ENCODE measurements around the gene LGALS9B. TPM values are rescaled to one million over a fixed set of nuclear protein-coding genes. Genes with fewer than 3 reads are reported as not detected.
"Not testable (repeated sequence)": the region's sequence is repeated elsewhere in the genome, so short reads cannot be mapped to it uniquely, and the experiment has no call there.

Gene LGALS9B
- total and polyA plus RNA-seq, 2 of the 8 experiments (the other 6 are each of a cell fraction or from before 2014, with no cell fraction given), result not detected

GRCh38 chr17:20418838-20419237 lies 48.5 kb downstream of the LGALS9B start:
- H3K27me3 ChIP-seq (replicated peaks in 1 of 4; ENCODE audit: control insufficient read depth in 3 of 4, extremely low read depth in 1 of 4, insufficient read depth in 3 of 4, low read length in 3 of 4); H2BK20ac ChIP-seq (ENCODE audit: low read length); H3K9me3 ChIP-seq (ENCODE audit: insufficient read depth in 2 of 2, low read depth in 1 of 2, low read length in 1 of 2); H2BK15ac ChIP-seq (ENCODE audit: low read length); H3K14ac ChIP-seq (ENCODE audit: insufficient read length); H3K27ac ChIP-seq (ENCODE audit: low read depth, low read length); H3K18ac ChIP-seq (ENCODE audit: extremely low read depth, low read length); H3K4me2 ChIP-seq (ENCODE audit: insufficient read depth in 1 of 2, low read depth in 2 of 2, low read length in 2 of 2); H3K4ac ChIP-seq (replicated peaks; ENCODE audit: insufficient read length, low read depth, low read length); POLR2A ChIA-PET (ENCODE audit: partially characterized antibody); H3K4me1 ChIP-seq (replicated peaks in 1 of 4; ENCODE audit: control insufficient read depth in 3 of 4, insufficient read depth in 4 of 4, low read length in 3 of 4); H3K36me3 ChIP-seq (ENCODE audit: control insufficient read depth in 2 of 4, insufficient read depth in 4 of 4, low read length in 3 of 4); H2AFZ ChIP-seq (ENCODE audit: low read length); H2BK5ac ChIP-seq (ENCODE audit: low read depth, low read length); H4K20me1 ChIP-seq (replicated peaks in 1 of 2; ENCODE audit: control insufficient read depth in 1 of 2, insufficient read depth in 2 of 2, low read length in 2 of 2); H4K91ac ChIP-seq (replicated peaks; ENCODE audit: insufficient read length, low read length); H3K23ac ChIP-seq (ENCODE audit: insufficient read length); H4K8ac ChIP-seq (ENCODE audit: extremely low read depth, insufficient read depth, low read length); H3K56ac ChIP-seq (replicated peaks; ENCODE audit: insufficient read length, low read depth, low read length); H3K23me2 ChIP-seq (ENCODE audit: low read depth, low read length); H3K4me3 ChIP-seq (ENCODE audit: extremely low read depth in 1 of 4, insufficient read depth in 2 of 4, low read depth in 3 of 4, low read length in 4 of 4); H3K9ac ChIP-seq (replicated peaks in 1 of 4; ENCODE audit: extremely low read depth in 1 of 4, low read depth in 3 of 4, low read length in 3 of 4); H2AK5ac ChIP-seq (ENCODE audit: low read depth, low read length); H2BK12ac ChIP-seq (ENCODE audit: low read depth, low read length); H2BK120ac ChIP-seq (replicated peaks; ENCODE audit: low read depth, low read length); DNase-seq (ENCODE audit: low read depth in 1 of 2, low spot score in 2 of 2); FAIRE-seq; H3K79me1 ChIP-seq (ENCODE audit: low read depth, low read length); H3K79me2 ChIP-seq (ENCODE audit: control insufficient read depth in 1 of 2, insufficient read depth in 2 of 2, low read length in 2 of 2); H4K5ac ChIP-seq (ENCODE audit: insufficient read length, low read depth, low read length): not testable (repeated sequence)
- WGBS, 2 experiments (ENCODE audit: extremely low coverage in 1 of 2, insufficient coverage in 1 of 2, insufficient read length in 1 of 2, insufficient replicate concordance in 2 of 2, low coverage in 1 of 2, low lambda C conversion rate in 2 of 2, missing lambda C conversion rate in 1 of 2), result 69% methylated on average over 2 of the region's 8 CpGs; no CpG with 5 or more reads in 1 of the 2 experiments
- CTCF ChIA-PET (ENCODE audit: partially characterized antibody), result interaction anchor here (0.7 kb wide), 1 partner anchor 417 kb away, joined by 5 read pairs; no protein-coding TSS in a partner anchor

- H2BK120ac ChIP-seq (replicated peaks; ENCODE audit: low read depth, low read length); H3K23me2 ChIP-seq (ENCODE audit: low read depth, low read length); H2BK20ac ChIP-seq (ENCODE audit: low read length); H4K20me1 ChIP-seq (replicated peaks in 1 of 2; ENCODE audit: control insufficient read depth in 1 of 2, insufficient read depth in 2 of 2, low read length in 2 of 2); H2BK5ac ChIP-seq (ENCODE audit: low read depth, low read length); H3K9me3 ChIP-seq (ENCODE audit: insufficient read depth in 2 of 2, low read depth in 1 of 2, low read length in 1 of 2); H3K4me2 ChIP-seq (ENCODE audit: insufficient read depth in 1 of 2, low read depth in 2 of 2, low read length in 2 of 2); FAIRE-seq; H2AFZ ChIP-seq (ENCODE audit: low read length); CTCF ChIA-PET (ENCODE audit: partially characterized antibody); H3K18ac ChIP-seq (ENCODE audit: extremely low read depth, low read length); H3K79me2 ChIP-seq (ENCODE audit: control insufficient read depth in 1 of 2, insufficient read depth in 2 of 2, low read length in 2 of 2); POLR2A ChIA-PET (ENCODE audit: partially characterized antibody); H3K56ac ChIP-seq (replicated peaks; ENCODE audit: insufficient read length, low read depth, low read length); H4K8ac ChIP-seq (ENCODE audit: extremely low read depth, insufficient read depth, low read length); DNase-seq (ENCODE audit: low read depth in 1 of 2, low spot score in 2 of 2); H3K9ac ChIP-seq (replicated peaks in 1 of 4; ENCODE audit: extremely low read depth in 1 of 4, low read depth in 3 of 4, low read length in 3 of 4); H4K5ac ChIP-seq (ENCODE audit: insufficient read length, low read depth, low read length); H3K4ac ChIP-seq (replicated peaks; ENCODE audit: insufficient read length, low read depth, low read length); H3K27ac ChIP-seq (ENCODE audit: low read depth, low read length); H2BK15ac ChIP-seq (ENCODE audit: low read length); H4K91ac ChIP-seq (replicated peaks; ENCODE audit: insufficient read length, low read length); H3K4me1 ChIP-seq (replicated peaks in 1 of 4; ENCODE audit: control insufficient read depth in 3 of 4, insufficient read depth in 4 of 4, low read length in 3 of 4); H3K79me1 ChIP-seq (ENCODE audit: low read depth, low read length); H3K23ac ChIP-seq (ENCODE audit: insufficient read length); H3K14ac ChIP-seq (ENCODE audit: insufficient read length); H2AK5ac ChIP-seq (ENCODE audit: low read depth, low read length); H3K4me3 ChIP-seq (ENCODE audit: extremely low read depth in 1 of 4, insufficient read depth in 2 of 4, low read depth in 3 of 4, low read length in 4 of 4); H3K27me3 ChIP-seq (replicated peaks in 1 of 4; ENCODE audit: control insufficient read depth in 3 of 4, extremely low read depth in 1 of 4, insufficient read depth in 3 of 4, low read length in 3 of 4); H3K36me3 ChIP-seq (ENCODE audit: control insufficient read depth in 2 of 4, insufficient read depth in 4 of 4, low read length in 3 of 4); H2BK12ac ChIP-seq (ENCODE audit: low read depth, low read length): not testable (repeated sequence)
- 100% methylated on average over 1 of the region's 7 CpGs; no CpG with 5 or more reads in 1 of the 2 experiments for WGBS, 2 experiments (ENCODE audit: extremely low coverage in 1 of 2, insufficient coverage in 1 of 2, insufficient read length in 1 of 2, insufficient replicate concordance in 2 of 2, low coverage in 1 of 2, low lambda C conversion rate in 2 of 2, missing lambda C conversion rate in 1 of 2)
Measured at GRCh38 chr17:20417492-20418080, 49.8 kb downstream of the LGALS9B start.
